K562 (cell line): Measurements from ENCODE around the gene CD22. TPM values are rescaled to one million over a fixed set of nuclear protein-coding genes. Genes with fewer than 3 reads are reported as not detected.

Source experiments
- GABPB1 ChIP-seq: sonication (generic); formaldehyde crosslinking; IDR thresholded peaks from 2 replicates; pipeline ENCODE4 v1.8.0; 2022; ENCODE audit warnings: mild to moderate bottlenecking, missing genetic modification reagents
- MGA ChIP-seq: fragments of 450-650 bp; IDR thresholded peaks from 2 replicates; pipeline ENCODE4 v1.6.1; 2016; ENCODE audit warnings: mild to moderate bottlenecking, moderate library complexity
- NONO ChIP-seq, 2 experiments: fragments of 200-400 bp in 1 of 2; fragments of 450-650 bp in 1 of 2; formaldehyde crosslinking in 1 of 2; IDR thresholded peaks; 2 replicates each; pipeline ENCODE4 v1.6.1; 2017; ENCODE audit warnings: low read depth in 2 of 2, mild to moderate bottlenecking in 2 of 2, moderate library complexity in 2 of 2, low read length in 1 of 2
- POU5F1 ChIP-seq: fragments of 150-350 bp; IDR thresholded peaks from 2 replicates; pipeline ENCODE4 v1.6.1; 2014; ENCODE audit warnings: borderline replicate concordance, low read length, low read depth, mild to moderate bottlenecking; ENCODE audit not compliant: partially characterized antibody
- SIRT6 ChIP-seq: IDR thresholded peaks from one replicate; pipeline ENCODE4 v1.6.1; 2012; ENCODE audit warnings: low read depth, mild to moderate bottlenecking, control low read depth, inconsistent platforms, low read length, moderate library complexity
- SP2 ChIP-seq: IDR thresholded peaks from 2 replicates; pipeline ENCODE4 v1.6.1; 2011; ENCODE audit warnings: mild to moderate bottlenecking, low read depth, low read length, moderate library complexity; ENCODE audit not compliant: poor library complexity, severe bottlenecking; ENCODE audit errors: extremely low read depth
- TBL1XR1 ChIP-seq, 2 experiments: IDR thresholded peaks; 2 replicates each; pipeline ENCODE4 v1.6.1; 2012; ENCODE audit warnings: improper control_type of control experiment in 2 of 2, low read length in 2 of 2, mild to moderate bottlenecking in 1 of 2
- ZNF24 ChIP-seq: fragments of 450-650 bp; IDR thresholded peaks from 2 replicates; pipeline ENCODE4 v1.6.1; 2016
- ZNF518B ChIP-seq: fragments of 250-450 bp; sonication (Bioruptor Pico); IDR thresholded peaks from 2 replicates; pipeline ENCODE4 v1.5.0; 2021; ENCODE audit warnings: mild to moderate bottlenecking, moderate library complexity
- polyA plus RNA-seq, 8 experiments: library from polyadenylated mRNA; depleted of rRNA in 4 of 8; stranded (reverse) in 5 of 8; unstranded in 3 of 8; fragments of >200 nt; fragmentation: Nextera tagmentation in 2 of 8; fragmentation: Illumina TruSeq in 1 of 8; extraction: Ambion mirVana in 2 of 8; extraction: Trizol in 1 of 8; gene quantifications; 2 replicates each; pipeline versions ENCODE4 v1.2.1 to v1.2.3, GENCODE V29; 2011 to 2014; ENCODE audit warnings: inconsistent platforms in 1 of 8, missing spikeins in 1 of 8
- total RNA-seq, 7 experiments: library from RNA; depleted of rRNA in 6 of 7; stranded (reverse); fragments of >200 nt in 6 of 7; fragmentation: Illumina TruSeq in 2 of 7; extraction: Trizol in 2 of 7; gene quantifications; 2 replicates each; pipeline versions ENCODE4 v1.2.1 to v1.2.3, GENCODE V29; 2011 to 2021; ENCODE audit warnings: low replicate concordance in 1 of 7
- TF ChIP-seq, protein P1 (sequence below), 2 experiments: fragments of 450-650 bp; conservative IDR thresholded peaks; 2 replicates each; pipeline ENCODE4 v1.6.1; 2017; ENCODE audit warnings: mild to moderate bottlenecking in 2 of 2, moderate library complexity in 2 of 2

Gene CD22
- total and polyA plus RNA-seq, 9 of the 15 experiments (the other 6 are each of a cell fraction or from before 2014, with no cell fraction given): 0.29 to 5.0 (median 3.5) TPM

DNA sequence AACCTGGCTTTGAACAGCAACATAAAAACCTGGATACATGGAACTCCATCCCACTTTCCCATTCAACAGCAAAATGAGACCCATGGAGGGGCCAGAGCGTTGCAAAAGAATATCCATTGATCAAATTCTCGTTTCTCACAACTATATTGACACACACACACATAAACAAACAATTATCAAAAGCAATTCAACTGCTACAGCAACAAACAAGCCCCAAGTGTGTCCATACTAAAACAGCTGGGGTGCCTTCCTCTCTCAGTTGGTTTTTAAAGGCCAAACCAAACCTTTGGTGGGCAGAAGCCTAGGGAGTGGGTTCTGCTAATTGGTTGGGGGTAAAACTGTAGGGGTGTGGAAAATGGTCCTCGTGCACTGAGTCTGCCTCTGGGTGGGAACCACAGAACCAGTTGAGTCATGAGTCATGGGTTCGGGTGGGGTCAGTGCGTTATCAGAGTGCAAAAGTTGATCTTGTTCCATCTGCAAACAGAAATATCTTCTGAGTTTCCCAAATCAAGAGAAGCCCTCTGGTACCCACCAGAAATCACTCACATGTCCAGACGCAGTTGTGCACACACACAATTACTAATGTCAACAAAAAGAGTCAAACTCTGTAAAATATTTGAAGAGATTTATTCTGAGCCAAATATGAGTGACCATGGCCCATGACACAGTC lies 60.3 kb downstream of the CD22 start (continued):
- no peak for TF ChIP-seq ZNF518B
- no peak for TF ChIP-seq NONO (IDR thresholded peaks at IDR 0.05; ENCODE audit: low read depth in 2 of 2, low read length in 1 of 2)
- TF ChIP-seq SIRT6: no peak
- no peak for TF ChIP-seq POU5F1
- peak; percentile 86 for TF ChIP-seq MGA
- TF ChIP-seq GABPB1 (CRISPR knock-in tag): no peak
- TF ChIP-seq TBL1XR1 (IDR thresholded peaks at IDR 0.05; ENCODE audit: low read length in 2 of 2): no peak
- no peak for TF ChIP-seq ZNF24
- no peak for TF ChIP-seq SP2
- TF ChIP-seq, protein P1, sequence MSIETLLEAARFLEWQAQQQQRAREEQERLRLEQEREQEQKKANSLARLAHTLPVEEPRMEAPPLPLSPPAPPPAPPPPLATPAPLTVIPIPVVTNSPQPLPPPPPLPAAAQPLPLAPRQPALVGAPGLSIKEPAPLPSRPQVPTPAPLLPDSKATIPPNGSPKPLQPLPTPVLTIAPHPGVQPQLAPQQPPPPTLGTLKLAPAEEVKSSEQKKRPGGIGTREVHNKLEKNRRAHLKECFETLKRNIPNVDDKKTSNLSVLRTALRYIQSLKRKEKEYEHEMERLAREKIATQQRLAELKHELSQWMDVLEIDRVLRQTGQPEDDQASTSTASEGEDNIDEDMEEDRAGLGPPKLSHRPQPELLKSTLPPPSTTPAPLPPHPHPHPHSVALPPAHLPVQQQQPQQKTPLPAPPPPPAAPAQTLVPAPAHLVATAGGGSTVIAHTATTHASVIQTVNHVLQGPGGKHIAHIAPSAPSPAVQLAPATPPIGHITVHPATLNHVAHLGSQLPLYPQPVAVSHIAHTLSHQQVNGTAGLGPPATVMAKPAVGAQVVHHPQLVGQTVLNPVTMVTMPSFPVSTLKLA (conservative IDR thresholded peaks at IDR 0.05): peak in 1 of 2 experiments; percentile 17; a peak in 1 of 4 replicates
